Measurements from ENCODE around the gene BORCS5.

The BORCS5 gene

GRCh38 chr12:12327802-12328201, 29.1 kb upstream of the BORCS5 start:
- DNase-seq (ENCODE audit: low read depth): peak; percentile 34
- H3K4me3 ChIP-seq (ENCODE audit: low read depth, low read length): no peak overlapping the region
- peak; percentile 69 for TF ChIP-seq CTCF (IDR thresholded peaks at IDR 0.05; ENCODE audit: low read depth, low read length, missing control alignments)

- TF ChIP-seq CTCF (IDR thresholded peaks at IDR 0.05; ENCODE audit: low read depth, low read length, missing control alignments): no peak
- no peak for DNase-seq (ENCODE audit: low read depth)
- no peak overlapping the region for H3K4me3 ChIP-seq (ENCODE audit: low read depth, low read length)
Observed at GRCh38 chr12:12331244-12331771, 25.6 kb upstream of the BORCS5 start.

- DNase-seq (ENCODE audit: low read depth): no peak
- H3K4me3 ChIP-seq (ENCODE audit: low read depth, low read length): no peak overlapping the region
- no peak for TF ChIP-seq CTCF (IDR thresholded peaks at IDR 0.05; ENCODE audit: low read depth, low read length, missing control alignments)
Observed at GRCh38 chr12:12331896-12332295, 25.0 kb upstream of the BORCS5 start.

- H3K4me3 ChIP-seq (ENCODE audit: low read depth, low read length): no peak overlapping the region
- DNase-seq (ENCODE audit: low read depth): no peak
- TF ChIP-seq CTCF (IDR thresholded peaks at IDR 0.05; ENCODE audit: low read depth, low read length, missing control alignments): no peak
Observed at GRCh38 chr12:12333407-12334366, 23.2 kb upstream of the BORCS5 start.

GRCh38 chr12:12334367-12335040, 22.4 kb upstream of the BORCS5 start:
- no peak for DNase-seq (ENCODE audit: low read depth)
- H3K4me3 ChIP-seq (ENCODE audit: low read depth, low read length): no peak overlapping the region
- peak; percentile 83 for TF ChIP-seq CTCF (IDR thresholded peaks at IDR 0.05; ENCODE audit: low read depth, low read length, missing control alignments)

- H3K4me3 ChIP-seq (ENCODE audit: low read depth, low read length): no peak overlapping the region
- DNase-seq (ENCODE audit: low read depth): no peak
- no peak for TF ChIP-seq CTCF (IDR thresholded peaks at IDR 0.05; ENCODE audit: low read depth, low read length, missing control alignments)
Observed at GRCh38 chr12:12336049-12336411, 20.8 kb upstream of the BORCS5 start.
